Measurements from ENCODE around the gene TM9SF1.

Gene TM9SF1

DNA sequence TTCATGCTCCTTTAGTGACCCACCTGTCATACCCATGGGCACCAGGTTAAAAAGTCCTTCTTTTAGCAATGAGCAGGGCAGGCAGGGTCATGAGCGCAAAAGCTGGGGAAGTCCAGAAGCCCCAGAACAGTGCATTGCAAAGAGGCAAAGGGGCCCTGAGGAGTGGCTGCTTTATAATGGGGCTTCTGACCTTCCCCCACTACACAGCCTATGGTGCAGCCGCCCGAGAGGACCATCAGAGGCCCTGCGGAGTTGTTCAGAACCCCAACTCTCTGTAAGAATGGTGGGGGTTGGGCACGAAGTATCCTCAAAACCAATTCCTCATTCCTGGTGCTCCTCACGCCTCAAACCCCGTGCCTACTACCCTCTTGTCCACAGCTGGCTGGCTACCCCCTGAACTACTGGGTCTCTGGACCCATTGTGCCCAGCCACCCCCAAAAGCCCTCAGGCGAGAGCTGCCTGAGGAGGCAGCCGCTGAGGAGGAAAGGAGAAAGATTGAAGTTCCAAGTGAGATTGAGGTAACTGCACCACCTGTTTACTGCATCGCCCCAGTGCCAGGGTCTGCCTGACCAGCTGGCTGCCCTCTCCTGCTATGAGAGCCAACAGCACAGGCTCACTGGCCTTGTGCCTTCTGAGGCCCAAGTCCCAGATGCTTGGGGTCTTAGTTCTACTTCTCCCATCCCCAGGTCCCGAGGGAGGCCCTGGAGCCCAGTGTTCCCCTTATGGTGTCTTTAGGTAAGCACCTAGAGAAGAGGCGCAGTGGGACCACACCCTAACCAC, 16.7 kb downstream of the TM9SF1 start:
- DNase-seq (ENCODE audit: low read depth in 2 of 2) = no peak

DNA sequence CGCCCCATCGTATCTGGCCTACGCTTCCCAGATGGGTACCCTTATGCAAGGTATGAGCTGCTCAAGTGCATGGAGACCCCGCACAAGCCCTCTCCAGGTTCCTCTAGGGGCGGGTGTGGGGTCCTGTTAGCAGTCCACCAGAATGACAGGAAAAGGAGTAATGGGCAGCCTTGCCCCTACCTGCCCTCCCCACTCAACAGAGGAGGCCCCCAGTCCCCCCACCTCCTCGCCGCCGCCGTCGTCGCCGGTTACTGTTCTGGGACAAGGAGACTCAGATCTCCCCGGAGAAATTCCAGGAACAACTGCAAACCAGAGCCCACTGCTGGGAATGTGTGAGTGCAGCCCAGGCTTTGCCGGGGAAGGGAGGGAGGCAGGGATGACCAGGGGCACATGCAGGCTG, 17.4 kb downstream of the TM9SF1 start:
- no peak for DNase-seq (ENCODE audit: low read depth in 2 of 2)

DNA sequence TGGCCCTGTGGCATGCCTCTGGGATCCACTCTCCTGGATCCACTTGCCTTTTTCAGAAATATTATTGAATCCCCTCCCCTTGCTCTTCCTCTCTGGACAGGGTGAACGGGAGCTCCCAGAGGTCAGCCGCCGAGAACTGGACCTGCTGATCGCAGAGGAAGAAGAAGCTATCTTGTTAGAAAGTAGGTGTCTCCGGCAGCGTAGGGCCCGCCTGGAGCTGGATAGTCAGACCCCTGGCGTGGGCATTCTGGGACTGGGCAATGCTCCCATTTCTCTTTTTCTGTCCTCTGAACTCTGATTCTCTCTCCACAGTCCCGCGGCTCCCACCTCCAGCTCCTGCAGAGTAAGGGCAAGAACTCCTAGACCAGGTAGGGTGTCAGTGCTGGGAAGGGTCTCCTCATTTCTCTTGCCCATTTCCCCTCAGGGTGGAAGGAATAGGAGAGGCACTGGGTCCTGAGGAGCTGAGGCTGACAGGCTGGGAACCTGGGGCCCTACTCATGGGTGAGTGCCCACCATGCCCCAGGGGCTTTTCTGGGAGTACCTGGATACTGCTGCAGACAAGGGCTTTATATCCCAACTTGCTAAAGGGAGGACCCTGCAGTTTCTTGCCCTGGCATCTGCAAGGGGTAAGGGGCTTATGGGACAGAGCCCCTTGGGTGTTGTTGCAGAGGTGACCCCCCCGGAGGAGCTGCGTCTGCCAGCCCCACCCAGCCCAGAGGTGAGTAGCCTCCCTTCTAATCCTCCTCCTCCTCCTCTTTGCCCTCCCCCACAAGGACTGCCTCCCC, 18.0 kb downstream of the TM9SF1 start:
- no peak for DNase-seq (ENCODE audit: low read depth in 2 of 2)

DNA sequence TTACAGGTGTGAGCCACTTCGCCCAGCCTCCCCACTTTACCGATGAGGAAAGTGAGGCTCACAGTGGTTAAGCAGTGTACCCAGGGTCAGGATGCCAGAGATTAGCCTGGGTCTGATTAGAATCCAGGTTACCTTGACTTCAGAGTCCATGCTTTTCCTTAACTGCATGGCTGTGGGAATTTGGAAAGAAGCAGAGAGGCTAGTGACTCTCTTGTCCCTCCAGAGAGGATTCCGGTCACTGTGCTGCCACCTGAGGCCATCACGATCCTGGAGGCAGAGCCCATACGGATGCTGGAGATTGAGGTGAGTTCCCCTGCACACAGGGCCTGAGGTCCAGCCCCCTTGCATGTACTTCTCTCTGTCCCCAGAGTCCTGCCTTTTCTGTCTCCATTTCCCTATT, 18.6 kb downstream of the TM9SF1 start:
- DNase-seq (ENCODE audit: low read depth in 2 of 2) = no peak

DNA sequence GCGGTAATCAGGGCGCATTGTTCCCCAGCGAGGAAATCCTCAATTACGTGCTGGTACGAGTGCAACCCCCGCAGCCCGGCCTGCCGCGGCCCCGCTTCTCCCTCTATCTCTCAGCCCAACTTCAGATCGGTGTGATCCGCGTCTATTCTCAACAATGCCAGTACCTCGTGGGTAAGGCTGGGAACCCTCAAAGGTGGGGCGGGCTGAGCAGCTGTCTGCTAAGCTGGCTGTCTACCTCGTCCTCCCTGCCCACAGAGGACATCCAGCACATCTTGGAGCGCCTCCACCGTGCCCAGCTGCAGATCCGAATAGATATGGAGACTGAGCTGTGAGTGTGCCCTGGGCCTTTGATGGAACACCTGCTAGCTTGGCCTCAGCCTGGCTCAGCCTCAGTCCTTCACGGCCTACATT, 22.4 kb downstream of the TM9SF1 start:
- no peak for DNase-seq (ENCODE audit: low read depth in 2 of 2)

DNA sequence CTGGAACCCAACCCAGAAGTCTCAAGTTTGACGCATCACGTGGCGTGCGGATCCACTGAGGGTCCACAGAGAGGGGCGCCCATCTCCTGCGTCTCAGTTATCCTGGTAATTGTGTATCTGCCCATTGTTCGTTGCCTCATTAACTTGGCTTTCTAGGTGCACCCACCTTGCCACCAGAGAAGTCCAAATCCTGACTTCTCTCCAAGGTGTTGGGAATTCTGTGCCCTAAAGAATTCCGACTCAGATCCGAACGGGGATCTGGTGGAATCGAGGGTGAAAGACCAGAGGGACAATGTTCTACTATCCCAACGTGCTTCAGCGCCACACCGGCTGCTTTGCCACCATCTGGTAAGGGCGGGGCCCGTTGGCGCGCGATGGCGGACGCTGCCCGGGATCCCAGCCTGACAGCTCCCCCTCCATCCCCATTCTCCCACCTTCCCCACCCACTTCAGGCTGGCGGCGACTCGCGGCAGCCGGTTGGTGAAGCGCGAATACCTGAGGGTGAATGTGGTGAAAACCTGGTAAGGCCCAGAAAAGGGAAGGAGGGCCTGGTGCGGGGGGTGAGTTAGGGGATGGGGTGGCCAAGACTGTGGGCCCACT, 22.9 kb downstream of the TM9SF1 start:
- no peak for DNase-seq (ENCODE audit: low read depth in 2 of 2)

DNA sequence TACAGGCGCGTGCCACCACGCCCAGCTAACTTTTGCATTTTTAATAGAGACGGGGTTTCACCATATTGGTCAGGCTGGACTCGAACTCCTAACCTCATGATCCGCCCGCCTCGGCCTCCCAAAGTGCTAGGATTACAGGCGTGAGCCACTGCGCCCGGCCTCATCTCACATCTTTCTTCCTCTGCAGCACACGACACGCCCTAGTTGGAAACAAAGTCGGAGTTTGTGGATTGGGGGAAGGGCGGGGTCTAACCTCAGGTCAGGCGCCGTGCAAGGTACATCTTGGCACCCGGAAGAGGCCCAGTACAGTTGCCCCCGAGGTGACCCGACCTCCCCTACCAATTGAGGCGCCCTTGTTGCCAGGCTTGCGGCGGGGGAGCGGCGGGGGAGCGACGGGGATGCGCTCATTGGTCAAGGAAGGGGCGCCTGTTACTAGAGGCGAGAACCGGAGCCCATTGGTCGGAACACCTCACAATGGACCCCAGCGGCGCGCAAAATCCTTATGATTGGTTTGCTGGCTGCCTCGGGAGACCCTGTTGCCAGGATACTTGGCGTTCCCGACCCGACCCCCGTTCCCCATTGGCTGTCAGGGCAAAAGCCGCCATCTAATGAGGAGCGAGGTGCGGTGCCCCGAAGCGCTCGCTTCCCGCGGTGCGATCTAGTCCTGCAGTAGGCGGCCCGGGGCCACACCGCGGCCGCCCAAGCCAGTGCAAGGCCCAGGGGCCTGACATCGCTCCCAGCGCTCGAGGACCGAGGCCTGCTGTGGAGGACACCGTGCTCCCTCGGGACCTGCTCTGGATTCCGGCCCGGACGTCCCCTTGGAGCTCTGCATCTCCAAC, 23.6 kb downstream of the TM9SF1 start, which contains the start of gene REC8:
Gene REC8 (plus strand): TSS at position 659 of the 839 bp plus-strand sequence. CDS start 473 bp downstream, outside the sequence.
- peak; percentile 70 to 73 for DNase-seq (ENCODE audit: low read depth in 2 of 2)

DNA sequence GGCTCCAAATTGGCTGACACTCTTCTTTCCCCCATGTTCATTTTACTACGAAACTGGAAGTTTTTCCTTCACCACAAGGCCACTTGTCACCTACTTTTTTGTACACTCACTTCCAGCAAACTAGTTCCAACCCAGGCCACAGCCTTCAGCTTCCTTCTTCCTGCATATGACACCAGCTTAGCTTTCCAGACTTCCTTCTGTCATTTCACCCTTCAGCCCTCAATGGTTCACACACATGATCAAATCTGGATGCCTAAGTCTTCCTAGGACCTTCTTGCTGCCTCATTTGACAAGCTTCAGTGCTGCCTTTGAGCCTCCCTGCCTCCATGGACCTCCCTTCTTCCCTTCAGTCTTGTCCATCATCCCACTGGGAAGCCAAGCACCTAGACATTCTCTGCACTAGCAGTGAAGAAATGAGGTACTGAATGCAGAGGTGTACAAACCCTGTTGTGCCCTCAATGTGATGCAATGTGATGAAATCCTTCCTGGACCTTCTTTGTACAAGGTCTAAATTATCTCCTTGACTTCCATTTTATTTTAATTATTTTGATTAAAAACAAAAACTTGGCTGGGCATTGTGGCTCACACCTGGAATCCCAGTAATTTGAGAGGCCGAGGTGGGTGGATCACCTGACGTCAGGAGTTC, 27.6 kb downstream of the TM9SF1 start:
- DNase-seq (ENCODE audit: low read depth in 2 of 2) = no peak

DNA sequence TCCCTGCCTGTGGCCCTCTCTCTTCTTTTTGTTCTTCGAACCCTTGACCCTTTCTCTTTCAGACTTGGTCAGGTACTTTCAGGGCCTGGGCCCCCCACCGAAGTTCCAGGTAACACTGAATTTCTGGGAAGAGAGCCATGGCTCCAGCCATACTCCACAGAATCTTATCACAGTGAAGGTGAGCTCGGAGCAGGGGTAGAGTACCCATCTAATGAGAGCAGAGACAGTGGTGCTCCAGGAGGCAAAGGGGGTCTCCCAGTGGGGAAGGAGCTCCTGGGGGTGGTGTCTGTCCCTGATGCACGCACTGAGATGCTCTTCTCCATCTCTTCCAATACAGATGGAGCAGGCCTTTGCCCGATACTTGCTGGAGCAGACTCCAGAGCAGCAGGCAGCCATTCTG, 29.5 kb downstream of the TM9SF1 start:
- DNase-seq (ENCODE audit: low read depth in 2 of 2) = no peak

DNA sequence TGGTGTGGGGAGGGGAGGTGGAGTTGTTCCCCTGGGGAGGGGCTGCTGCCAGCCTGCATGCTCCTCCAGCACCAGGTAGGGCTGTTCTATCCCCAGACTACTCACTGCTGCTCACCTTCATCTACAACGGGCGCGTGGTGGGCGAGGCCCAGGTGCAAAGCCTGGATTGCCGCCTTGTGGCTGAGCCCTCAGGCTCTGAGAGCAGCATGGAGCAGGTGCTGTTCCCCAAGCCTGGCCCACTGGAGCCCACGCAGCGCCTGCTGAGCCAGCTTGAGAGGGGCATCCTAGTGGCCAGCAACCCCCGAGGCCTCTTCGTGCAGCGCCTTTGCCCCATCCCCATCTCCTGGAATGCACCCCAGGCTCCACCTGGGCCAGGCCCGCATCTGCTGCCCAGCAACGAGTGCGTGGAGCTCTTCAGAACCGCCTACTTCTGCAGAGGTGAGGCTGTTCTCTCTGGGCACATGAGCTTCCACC, 30.7 kb downstream of the TM9SF1 start:
- no peak for DNase-seq (ENCODE audit: low read depth in 2 of 2)

DNA sequence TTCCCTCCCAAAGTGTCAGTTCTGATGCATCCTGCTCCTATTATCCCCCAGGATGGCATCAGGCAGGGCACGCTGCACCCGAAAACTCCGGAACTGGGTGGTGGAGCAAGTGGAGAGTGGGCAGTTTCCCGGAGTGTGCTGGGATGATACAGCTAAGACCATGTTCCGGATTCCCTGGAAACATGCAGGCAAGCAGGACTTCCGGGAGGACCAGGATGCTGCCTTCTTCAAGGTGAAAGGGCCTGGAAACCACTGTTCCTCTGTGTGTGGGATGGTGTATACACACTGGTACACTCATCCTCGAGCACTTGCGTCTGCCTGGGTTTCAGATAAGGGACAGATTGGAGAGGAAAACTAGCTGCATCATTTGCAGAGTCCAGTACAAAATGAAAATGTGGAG, 33.1 kb downstream of the TM9SF1 start:
- no peak for DNase-seq (ENCODE audit: low read depth in 2 of 2)

DNA sequence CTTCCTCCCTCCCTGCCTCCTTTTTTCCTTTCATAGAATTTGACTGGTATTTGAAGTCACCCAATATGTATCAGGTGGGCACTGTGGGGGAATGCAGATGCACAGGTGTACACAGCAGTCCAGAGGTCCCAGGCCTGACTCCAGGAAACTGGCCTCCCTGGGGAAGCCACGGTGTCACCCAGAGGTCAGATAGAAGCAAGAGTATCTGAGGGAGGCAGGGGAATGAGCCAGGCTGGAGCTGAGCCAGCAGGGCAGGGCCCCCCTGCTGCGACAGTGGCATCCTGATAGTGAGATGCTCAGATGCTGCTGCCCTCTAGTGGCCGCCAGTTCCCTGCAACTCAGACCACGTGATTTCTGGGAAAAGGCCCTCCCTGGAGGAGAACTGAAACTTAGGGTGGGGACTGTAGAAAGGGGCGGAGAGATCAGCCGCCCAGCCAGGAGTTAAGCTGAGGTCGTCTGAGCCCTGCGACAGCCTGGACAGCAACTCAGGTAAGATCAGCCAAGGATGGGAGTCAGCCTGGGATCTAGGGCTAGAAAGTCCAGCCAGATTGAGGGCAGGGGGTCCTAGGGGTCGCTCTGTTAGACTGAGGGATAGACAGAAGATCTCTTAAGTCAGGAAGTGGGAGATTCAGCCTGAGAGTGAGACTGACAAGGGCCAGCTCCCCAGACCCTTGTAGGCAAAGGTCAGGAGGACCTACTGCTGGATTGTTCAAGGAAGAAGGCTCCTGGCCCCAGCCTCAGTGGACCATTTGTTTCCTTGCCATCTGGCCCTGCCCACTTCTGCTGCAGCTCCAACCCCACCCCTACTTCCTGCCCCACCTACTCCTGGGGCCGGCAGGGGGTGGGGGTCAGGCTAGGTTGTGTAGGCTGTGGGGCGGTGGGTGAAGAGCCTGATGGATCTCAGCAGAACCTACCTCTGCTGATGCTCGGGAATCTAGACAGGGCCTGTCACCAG, 34.1 kb downstream of the TM9SF1 start, which contains the start of gene IRF9:
Gene IRF9 (plus strand): TSS at position 416 of the 955 bp plus-strand sequence. CDS start 880 bp downstream, outside the sequence.
- peak; percentile 84 to 87 for DNase-seq (ENCODE audit: low read depth in 2 of 2)

DNA sequence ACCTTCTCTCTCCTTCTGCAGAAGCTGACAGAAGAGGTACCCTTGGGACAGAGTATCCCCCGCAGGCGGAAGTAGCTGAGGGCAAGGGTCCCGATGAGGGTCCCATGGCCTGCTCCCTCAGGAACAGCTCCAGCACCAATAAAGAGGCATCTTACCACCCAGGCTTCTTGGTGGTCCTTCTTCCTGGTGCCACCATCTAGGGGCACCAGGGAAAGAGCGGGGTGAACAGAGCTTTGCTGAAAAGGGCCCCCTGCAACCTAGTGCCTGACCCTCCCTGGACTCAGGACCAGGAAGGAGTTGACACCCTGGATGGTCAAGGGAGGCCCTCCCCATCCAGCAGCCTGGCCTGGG, 34.8 kb downstream of the TM9SF1 start:
- DNase-seq (ENCODE audit: low read depth in 2 of 2) = no peak

DNA sequence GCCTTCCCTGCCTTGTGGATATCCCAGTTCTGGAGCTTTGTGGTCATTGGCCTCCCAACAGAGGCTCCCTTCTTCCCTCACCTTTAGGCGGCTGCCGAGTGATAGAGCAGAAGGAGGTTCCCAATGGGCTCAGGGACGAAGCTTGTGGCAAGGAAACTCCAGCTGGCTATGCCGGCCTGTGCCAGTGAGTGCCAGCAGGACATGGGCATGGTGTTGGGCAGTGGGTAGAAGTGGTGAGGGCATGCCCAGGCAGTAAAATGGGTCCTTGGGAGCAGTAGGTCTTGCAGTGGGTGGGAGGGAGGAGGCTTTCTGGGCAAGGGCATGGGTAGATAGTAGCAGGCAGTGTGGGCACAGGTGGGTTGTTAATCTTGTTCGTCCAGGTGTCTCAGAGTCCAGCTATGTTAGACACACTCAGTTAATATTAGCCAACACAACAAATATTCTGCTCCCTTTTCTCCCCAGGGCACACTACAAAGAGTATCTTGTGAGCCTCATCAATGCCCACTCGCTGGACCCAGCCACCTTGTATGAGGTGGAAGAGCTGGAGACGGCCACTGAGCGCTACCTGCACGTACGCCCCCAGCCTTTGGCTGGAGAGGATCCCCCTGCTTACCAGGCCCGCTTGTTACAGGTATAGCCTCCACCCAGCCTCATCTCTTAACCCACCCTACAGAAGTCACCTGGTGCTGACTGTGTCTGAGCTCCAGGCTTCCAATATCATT, 35.3 kb downstream of the TM9SF1 start:
- DNase-seq (ENCODE audit: low read depth in 2 of 2) = no peak

DNA sequence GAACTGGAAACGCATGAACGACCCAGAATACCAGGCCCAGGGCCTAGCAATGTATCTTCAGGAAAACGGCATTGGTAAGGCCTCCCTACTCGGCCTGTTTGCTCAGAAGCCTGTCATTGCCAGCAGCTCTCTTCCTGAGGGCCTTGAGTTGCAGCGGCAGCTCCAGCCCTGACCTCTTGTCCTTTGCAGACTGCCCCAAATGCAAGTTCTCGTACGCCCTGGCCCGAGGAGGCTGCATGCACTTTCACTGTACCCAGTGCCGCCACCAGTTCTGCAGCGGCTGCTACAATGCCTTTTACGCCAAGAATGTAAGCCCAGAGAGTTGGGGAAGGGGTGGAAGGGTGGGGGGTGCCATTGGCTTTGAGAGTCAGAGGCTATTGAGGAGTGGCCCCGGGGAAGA, 37.9 kb downstream of the TM9SF1 start:
- no peak for DNase-seq (ENCODE audit: low read depth in 2 of 2)

DNA sequence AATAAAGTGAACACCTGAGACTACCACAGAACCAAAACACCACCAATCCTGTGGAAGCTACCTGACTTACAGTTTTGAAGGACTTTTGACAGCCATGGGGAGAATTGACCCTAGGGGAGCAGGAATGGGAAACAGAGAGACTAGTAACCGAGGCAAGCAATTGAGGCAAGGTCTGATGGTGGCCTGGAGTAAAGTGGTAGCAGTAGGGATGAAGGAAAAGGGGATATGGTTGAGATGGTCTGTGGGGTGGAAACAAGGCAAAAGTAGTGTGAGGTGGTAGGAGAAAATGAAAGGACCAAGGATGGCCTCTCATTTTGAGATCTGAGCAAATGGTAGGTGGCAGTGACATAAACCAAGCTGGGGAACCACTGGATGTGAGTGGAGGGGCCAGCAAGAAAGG, 38.4 kb downstream of the TM9SF1 start:
- no peak for DNase-seq (ENCODE audit: low read depth in 2 of 2)

DNA sequence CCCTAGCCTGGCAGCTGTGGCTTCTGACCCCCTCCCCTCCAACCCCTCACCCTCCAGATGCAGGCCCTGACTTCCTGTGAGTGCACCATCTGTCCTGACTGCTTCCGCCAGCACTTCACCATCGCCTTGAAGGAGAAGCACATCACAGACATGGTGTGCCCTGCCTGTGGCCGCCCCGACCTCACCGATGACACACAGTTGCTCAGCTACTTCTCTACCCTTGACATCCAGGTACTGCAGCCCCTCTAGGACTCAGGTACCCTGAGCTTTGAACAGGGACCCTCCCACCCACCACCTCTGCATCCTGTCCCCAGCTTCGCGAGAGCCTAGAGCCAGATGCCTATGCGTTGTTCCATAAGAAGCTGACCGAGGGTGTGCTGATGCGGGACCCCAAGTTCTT, 40.1 kb downstream of the TM9SF1 start:
- no peak for DNase-seq (ENCODE audit: low read depth in 2 of 2)

DNA sequence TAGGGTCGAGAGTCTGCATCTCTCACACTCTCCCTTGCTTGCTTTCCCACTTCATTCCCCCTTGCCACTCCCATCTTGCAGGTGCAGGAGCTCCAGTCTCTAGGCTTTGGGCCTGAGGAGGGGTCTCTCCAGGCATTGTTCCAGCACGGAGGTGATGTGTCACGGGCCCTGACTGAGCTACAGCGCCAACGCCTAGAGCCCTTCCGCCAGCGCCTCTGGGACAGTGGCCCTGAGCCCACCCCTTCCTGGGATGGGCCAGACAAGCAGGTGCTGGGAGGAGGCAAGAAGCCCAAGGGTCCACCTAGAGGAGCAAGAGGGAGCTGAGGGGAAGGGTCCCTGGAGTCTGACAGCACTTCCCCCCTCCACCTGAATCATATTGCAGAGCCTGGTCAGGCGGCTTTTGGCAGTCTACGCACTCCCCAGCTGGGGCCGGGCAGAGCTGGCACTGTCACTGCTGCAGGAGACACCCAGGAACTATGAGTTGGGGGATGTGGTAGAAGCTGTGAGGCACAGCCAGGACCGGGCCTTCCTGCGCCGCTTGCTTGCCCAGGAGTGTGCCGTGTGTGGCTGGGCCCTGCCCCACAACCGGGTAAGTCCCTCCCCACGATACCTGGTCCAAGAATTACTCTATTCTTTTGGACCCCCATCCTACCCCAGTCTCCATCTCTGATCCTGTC, 43.7 kb downstream of the TM9SF1 start:
- DNase-seq (ENCODE audit: low read depth in 2 of 2) = no peak

DNA sequence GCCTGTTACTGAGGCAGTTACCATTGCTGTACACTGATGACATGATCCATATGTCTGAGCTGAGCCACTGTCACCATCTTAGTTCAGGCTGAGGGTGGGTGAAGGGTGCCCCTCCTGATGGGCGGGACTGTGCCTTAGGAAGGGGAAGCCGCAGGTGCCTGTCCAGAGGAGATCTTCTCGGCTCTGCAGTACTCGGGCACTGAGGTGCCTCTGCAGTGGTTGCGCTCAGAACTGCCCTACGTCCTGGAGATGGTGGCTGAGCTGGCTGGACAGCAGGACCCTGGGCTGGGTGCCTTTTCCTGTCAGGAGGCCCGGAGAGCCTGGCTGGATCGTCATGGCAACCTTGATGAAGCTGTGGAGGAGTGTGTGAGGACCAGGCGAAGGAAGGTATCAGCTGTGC, 44.2 kb downstream of the TM9SF1 start:
- DNase-seq (ENCODE audit: low read depth in 2 of 2) = no peak

Data from fibroblast of skin of left quadriceps (primary cell).